ENCODE results near the gene RRP1B.
"Not testable (repeated sequence)": the region's sequence is repeated elsewhere in the genome, so short reads cannot be mapped to it uniquely, and the experiment has no call there.

The RRP1B gene

GRCh38 chr21:43639470-43640353 is 19.6 kb upstream of the RRP1B start:
- DNase-seq (ENCODE audit: low spot score) = peak; percentile 29

- DNase-seq (ENCODE audit: low spot score) = no peak
Measured at GRCh38 chr21:43640400-43640799, 19.0 kb upstream of the RRP1B start.

GRCh38 chr21:43643193-43643592 is 16.2 kb upstream of the RRP1B start:
- no peak for DNase-seq (ENCODE audit: low spot score)

- DNase-seq (ENCODE audit: low spot score) = no peak
Measured at GRCh38 chr21:43644071-43644470, 15.3 kb upstream of the RRP1B start.

- peak; percentile 17 for DNase-seq (ENCODE audit: low spot score)
Measured at GRCh38 chr21:43644609-43645008, 14.8 kb upstream of the RRP1B start.

- DNase-seq (ENCODE audit: low spot score) = peak; percentile 69
Measured at GRCh38 chr21:43645136-43645891, 14.0 kb upstream of the RRP1B start.

GRCh38 chr21:43645976-43646375 is 13.4 kb upstream of the RRP1B start:
- DNase-seq (ENCODE audit: low spot score) = no peak

- peak; percentile 91 for DNase-seq (ENCODE audit: low spot score)
Measured at GRCh38 chr21:43646550-43647260, 12.7 kb upstream of the RRP1B start.

- DNase-seq (ENCODE audit: low spot score) = no peak
Measured at GRCh38 chr21:43648171-43648570, 11.2 kb upstream of the RRP1B start.

GRCh38 chr21:43651926-43652325 is 7.4 kb upstream of the RRP1B start:
- not testable (repeated sequence) for DNase-seq (ENCODE audit: low spot score)

GRCh38 chr21:43652616-43653015 is 6.7 kb upstream of the RRP1B start:
- DNase-seq (ENCODE audit: low spot score) = no peak

GRCh38 chr21:43653626-43654025 is 5.7 kb upstream of the RRP1B start:
- DNase-seq (ENCODE audit: low spot score) = no peak

GRCh38 chr21:43654806-43655489 is 4.4 kb upstream of the RRP1B start:
- DNase-seq (ENCODE audit: low spot score) = peak; percentile 47

- DNase-seq (ENCODE audit: low spot score) = no peak
Measured at GRCh38 chr21:43657355-43658087, 1.8 kb upstream of the RRP1B start.

GRCh38 chr21:43658088-43658741 is 1.1 kb upstream of the RRP1B start:
- DNase-seq (ENCODE audit: low spot score) = no peak

- DNase-seq (ENCODE audit: low spot score) = no peak
Measured at GRCh38 chr21:43658769-43659135, 608 bp upstream of the RRP1B start.

GRCh38 chr21:43662286-43662685 is 2.9 kb downstream of the RRP1B start:
- DNase-seq (ENCODE audit: low spot score) = no peak

- no peak for DNase-seq (ENCODE audit: low spot score)
Measured at GRCh38 chr21:43663033-43663432, 3.7 kb downstream of the RRP1B start.

- no peak for DNase-seq (ENCODE audit: low spot score)
Measured at GRCh38 chr21:43664358-43664757, 5.0 kb downstream of the RRP1B start.

GRCh38 chr21:43665879-43666278 is 6.5 kb downstream of the RRP1B start:
- no peak for DNase-seq (ENCODE audit: low spot score)

Data from AG08395 (cell line).